Skeletal muscle cell (primary cell): ENCODE data around the gene CUBN.

ENCODE experiments used
- DNase-seq: peaks from one replicate; pipeline ENCODE4 v3.0.0-alpha.2; 2010; ENCODE audit warnings: low read depth
- H3K4me3 ChIP-seq: 2 replicates; pipeline ENCODE4 v1.5.1; 2011; ENCODE audit warnings: low read depth, mild to moderate bottlenecking, control low read depth, low read length, moderate library complexity

The CUBN gene

DNA sequence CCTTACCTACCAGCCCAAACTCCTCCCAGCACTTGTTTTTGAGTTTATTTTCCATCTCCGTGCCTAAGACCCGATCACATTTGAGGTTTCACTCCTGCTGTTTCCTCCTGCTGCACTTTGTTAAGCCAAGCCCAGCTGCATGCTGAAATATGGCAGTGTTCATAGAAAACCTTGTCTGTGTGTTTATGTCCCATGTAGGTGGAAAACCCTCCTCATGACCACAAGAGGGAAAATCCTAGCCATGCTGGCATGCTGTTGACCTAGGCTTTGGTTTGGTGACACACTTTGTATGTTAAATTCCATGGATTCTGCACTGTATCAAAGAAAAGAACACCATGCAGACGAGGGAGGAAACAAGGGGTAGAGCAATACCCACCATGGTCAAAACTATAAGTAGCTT, 154.4 kb downstream of the CUBN start:
- H3K4me3 ChIP-seq = no peak overlapping the region
- DNase-seq = no peak

DNA sequence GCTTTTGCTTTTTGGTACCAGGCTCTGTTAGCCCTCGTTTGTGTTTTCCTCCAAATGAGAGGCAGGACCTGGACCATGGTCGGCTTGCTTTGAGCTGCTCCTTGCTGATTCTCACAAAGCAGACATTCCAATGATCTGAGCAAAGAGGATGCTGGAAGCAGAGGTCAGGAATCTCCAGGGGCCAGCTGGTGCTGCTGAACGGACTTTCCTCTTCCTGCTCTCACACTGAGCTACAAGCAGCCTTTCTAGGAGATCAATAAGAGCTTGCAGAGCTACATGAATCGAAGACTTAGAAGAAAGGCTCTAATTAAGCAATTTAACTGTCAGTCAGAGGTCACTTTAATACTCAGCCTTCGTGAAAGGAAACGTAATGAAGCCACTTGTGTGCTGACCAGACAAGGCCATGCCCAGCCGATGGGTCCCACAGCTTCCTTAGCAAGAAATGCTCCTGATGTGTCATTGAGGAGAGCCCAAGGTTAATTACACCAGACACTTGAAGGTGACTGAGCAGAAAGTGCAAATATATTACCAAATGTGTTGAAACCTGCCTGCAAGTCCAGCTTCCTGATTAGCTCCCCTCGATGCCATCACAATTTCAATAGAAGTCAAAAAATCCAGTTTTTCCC, 161.1 kb downstream of the CUBN start:
- peak; percentile 70 for DNase-seq
- H3K4me3 ChIP-seq = no peak overlapping the region

- no peak for DNase-seq
- no peak overlapping the region for H3K4me3 ChIP-seq
Measured at GRCh38 chr10:16967866-16968415, 161.7 kb downstream of the CUBN start.

DNA sequence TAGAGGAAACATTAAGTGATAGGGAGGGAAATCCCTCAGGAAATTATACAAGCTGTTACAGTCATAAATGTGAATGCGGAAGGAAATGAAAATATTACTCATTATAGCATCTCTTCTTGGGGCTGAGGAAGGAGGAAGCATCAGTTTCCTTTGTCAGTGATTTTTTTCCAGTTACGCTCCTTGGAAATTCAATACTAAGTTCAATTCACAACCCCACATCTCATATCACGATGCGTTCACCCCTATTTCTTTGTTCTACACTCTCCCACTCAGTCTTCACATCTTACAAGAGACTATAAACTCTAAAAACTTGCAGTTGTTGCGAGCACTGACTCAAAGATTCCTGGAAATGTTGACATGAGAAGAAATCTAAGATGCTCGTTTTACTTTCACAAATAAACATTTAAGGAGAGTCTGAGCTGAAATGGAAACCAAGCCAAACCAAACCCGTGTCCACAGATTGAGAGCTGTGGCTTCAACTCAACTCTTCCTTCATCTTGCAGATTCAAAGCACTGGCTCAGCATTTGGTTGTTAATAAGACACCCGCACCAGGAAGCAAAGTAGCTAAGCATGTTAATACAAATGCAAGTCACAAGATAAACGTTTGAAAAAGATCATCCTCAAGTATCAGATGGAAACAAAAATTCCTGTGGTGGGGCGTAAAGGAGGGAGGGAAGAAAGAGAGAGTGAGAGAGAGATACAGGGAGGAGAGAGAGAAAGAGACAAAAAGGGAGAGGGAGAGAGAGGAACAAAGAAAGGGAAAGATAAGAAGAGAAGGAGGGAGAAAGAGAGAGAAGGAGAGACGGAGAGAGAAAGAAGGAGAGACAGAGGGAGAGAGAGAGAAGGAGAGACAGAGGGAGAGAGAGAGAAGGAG, 162.4 kb downstream of the CUBN start:
- no peak overlapping the region for H3K4me3 ChIP-seq
- no peak for DNase-seq

GRCh38 chr10:16965740-16966447, 163.7 kb downstream of the CUBN start:
- DNase-seq = peak; percentile 95
- H3K4me3 ChIP-seq = no peak overlapping the region

GRCh38 chr10:16965344-16965616, 164.3 kb downstream of the CUBN start:
- DNase-seq = no peak
- H3K4me3 ChIP-seq = no peak overlapping the region

DNA sequence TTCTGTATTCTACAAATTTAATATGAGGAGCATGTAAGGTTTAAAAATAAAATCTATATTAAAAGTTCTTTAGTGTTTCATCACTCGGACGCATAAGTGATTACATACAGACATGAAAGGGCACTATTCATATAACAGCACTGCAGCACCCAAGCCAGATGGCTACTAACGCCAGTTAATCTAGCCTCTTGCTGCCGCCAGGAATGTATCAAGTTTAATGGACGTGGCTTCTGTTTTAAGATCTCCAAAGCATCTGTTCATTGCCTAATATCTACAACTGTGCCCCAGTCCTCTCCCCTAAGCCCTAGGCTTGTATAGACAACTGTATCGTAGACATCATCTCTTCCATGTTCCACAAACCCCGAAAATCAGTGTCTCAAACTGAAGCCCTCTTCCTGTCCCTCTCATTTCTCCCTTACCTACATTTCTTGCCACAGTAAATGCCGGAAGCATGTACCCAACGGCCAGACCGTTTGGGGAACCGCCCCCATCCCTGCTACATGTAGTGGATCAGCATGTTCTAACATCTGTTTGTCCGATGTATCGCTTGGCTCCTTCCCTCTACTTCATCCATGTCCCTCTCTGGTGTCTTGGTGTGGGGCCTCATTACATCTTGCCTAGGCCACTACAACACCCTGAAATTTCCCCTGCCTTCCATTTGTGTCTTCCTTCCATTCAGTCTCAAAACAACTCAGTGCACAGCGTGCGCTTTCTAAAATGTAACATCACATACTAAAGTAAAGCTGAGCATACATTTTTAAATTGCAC, 164.9 kb downstream of the CUBN start:
- no peak for DNase-seq
- H3K4me3 ChIP-seq = no peak overlapping the region

GRCh38 chr10:16960551-16960950, 169.1 kb downstream of the CUBN start:
- no peak for DNase-seq
- no peak overlapping the region for H3K4me3 ChIP-seq

DNA sequence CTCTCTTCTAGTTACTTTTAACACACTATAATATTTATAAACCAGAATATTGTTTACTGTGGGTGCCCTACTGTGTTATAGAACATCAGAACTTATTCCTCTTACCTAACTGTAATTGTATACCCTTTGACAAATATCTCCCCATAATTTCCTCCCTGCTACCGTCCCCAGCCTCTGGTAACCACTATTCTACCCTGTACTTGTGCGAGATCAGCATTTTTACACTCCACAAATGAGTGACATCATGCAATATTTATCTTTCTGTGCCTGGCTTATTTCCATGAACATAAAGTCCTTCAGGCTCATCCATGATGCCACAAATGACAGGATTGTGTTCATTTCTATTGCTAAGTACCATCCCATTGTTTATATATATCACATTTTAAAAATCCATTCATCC, 172.6 kb downstream of the CUBN start:
- no peak for DNase-seq
- H3K4me3 ChIP-seq = no peak overlapping the region

DNA sequence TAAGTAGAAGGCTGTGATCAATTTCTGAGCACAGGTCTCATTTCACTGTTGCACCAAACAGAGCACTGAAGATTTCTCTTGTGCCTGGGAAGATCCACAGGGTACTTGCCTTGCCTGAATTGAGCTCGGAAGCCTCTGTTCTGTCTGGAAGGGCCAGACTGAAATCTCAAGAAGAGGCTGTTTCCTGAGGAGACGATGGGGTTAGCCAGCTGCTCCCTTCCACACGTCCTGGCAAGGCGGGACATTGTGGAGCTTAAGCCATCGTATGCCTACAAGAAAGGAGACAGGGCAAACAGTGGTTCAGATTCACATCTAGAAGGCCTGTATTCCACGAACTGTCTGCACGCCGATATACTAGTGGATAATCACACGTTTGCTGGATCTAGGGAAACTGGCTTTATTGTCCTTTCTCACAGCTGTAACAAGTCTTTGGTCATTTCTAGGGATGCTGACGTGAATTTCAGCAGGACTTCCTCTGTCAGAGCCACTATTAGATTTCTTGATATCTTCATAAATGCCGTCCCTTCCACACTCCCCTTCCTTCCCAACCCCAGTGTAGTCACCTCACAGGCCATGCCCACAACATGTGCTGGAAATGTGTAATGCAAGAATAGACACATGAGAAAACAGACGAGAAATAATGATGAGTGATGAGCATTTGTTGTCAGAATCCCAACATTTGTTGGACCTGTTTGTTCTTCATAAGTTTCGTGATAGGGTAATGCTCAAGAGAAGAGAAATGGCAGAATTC, 175.2 kb downstream of the CUBN start:
- no peak overlapping the region for H3K4me3 ChIP-seq
- DNase-seq = no peak

DNA sequence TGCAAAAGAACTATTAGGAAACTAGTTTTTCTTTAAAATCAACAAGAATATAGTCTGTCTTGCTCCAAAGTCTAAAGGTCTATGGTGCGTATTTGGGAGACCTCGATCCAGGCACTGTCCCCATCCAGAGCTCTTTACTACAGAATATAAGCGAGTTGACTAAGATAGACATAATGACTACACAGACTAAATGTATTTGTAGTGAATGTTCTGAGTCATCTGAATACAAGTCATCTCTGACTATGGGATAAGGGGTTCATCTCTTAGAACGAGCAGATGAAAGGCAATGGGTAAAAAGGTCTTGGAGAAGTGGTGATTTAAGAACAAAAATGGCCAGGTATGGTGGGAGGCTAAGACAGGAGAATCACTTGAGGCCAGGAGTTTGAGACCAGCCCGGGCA, 176.3 kb downstream of the CUBN start:
- H3K4me3 ChIP-seq = no peak overlapping the region
- DNase-seq = no peak

- no peak for DNase-seq
- no peak overlapping the region for H3K4me3 ChIP-seq
Measured at GRCh38 chr10:16952610-16953009, 177.0 kb downstream of the CUBN start.

DNA sequence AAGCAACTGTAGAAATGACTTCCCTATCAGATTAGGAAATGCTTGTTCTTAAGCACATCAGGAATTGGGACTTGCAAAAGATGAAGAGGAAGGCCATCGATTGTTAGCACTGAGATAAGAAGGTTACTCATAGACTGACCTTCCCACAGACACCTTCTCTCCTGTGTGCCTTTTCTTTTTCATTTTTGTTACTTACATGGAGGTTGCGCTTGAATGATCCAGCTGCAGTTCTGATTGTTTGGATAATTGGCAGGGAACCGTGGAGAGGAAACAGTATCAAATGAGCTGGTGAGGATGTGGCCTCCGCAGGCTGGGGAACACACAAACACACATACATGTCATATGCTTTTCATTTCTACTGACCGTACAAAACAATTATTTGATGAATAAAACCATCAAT, 177.5 kb downstream of the CUBN start:
- no peak overlapping the region for H3K4me3 ChIP-seq
- no peak for DNase-seq

DNA sequence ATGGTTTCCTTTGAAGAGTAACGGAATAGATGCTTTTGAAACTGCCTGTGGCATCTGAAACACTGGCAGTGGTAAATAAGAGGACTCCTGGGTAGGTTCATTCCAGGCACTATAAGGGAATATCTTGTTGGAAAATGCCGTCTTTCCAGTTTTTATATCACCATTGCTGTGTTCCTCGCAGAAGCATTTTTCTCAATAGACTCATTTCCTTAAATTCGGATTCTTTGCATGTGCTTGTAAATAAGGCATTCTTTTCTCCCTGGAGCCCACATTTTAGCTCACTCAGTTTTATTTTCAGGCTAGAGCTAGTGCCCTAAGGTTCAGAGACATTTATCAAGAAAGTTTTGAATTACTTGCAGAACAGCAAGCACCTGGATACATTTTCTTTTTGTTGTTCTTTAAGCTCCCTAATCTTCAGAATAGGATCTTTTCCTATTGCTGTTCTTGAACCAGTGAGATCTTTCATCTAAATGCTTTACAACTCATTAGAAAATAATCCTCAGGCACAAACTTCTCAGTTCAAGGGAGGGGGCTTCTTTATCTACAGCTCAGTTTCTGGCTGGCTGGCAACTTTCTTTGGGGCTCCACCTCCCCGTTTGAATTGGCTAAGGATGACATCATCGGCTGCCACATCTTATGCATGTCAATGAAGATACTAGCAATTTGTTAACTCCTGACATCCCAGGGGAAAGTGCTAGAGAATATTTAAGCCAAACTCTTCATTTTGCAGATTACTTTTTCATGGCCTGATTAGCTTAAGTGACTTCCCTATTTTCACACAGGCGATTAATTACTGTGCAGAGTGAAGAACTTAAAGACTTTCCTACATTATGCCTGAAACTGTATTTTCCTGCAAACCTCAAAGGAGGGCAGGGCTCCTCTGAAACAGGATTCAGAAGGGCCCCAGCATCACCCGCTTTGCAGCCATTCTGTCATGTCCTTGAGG, 178.7 kb downstream of the CUBN start:
- no peak overlapping the region for H3K4me3 ChIP-seq
- DNase-seq = no peak

DNA sequence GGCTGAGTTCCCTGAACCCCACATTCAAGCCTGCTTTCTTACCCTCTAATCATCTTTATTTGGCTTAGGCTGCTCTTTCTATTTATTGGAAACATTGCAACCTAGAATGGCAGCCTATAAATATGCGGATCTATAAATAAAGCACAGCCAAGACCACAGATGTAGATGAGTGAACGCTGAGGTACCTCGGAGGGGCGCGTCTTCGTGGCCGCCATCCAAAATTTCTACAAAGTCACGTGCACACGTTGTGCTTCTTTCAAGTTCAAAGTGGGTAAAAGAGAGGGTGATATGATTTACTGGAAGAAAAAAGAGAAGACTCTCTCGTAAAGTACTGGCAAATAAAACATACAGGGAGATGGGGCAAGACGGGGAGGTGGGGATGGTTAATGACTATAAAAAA, 179.8 kb downstream of the CUBN start:
- no peak for DNase-seq

DNA sequence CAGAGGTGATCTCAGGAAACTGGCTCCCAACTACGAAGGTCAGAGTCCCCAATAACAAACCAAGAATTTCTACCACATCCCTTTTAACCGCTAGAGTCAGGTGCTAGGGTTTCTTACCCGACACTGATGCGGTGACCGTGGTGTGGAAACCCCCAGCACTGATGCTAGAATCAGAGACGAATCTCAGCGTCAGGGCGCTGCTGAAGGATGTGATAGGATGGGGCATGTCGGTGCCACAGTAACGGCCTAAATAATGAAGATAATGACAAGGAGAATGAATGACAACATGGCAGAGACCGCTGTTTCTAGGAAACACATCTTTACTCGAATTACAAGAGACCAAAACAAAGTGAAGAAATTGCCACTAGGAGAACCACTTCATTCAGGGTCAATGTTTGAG, 181.2 kb downstream of the CUBN start:
- H3K4me3 ChIP-seq = no peak overlapping the region
- DNase-seq = no peak

More for the DNA sequence above, 179.8 kb downstream of the CUBN start:
- H3K4me3 ChIP-seq = no peak overlapping the region

GRCh38 chr10:16947069-16947468, 182.5 kb downstream of the CUBN start:
- no peak overlapping the region for H3K4me3 ChIP-seq
- DNase-seq = no peak

DNA sequence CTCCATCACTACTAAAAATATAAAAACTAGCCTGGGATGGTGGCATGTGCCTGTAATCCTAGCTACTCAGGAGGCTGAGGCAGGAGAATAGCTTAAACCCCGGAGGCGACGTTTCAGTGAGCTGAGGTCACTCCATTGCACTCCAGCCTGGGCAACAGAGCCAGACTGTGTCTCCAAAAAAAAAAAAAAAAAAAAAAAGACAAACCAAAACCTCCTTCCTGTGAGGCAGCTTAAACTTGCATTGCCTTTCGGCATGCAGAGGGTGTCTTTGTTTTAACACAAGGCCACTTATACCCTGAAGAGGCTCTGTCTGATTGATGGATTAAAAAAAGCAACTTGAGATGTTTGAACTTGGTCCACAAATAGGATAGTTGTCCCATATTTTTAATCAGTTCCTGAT, 184.0 kb downstream of the CUBN start:
- no peak for DNase-seq

More for the DNA sequence above, 184.0 kb downstream of the CUBN start:
- H3K4me3 ChIP-seq = no peak overlapping the region
